ENCODE data around the gene ZSCAN21.

- TF ChIP-seq, protein P1, sequence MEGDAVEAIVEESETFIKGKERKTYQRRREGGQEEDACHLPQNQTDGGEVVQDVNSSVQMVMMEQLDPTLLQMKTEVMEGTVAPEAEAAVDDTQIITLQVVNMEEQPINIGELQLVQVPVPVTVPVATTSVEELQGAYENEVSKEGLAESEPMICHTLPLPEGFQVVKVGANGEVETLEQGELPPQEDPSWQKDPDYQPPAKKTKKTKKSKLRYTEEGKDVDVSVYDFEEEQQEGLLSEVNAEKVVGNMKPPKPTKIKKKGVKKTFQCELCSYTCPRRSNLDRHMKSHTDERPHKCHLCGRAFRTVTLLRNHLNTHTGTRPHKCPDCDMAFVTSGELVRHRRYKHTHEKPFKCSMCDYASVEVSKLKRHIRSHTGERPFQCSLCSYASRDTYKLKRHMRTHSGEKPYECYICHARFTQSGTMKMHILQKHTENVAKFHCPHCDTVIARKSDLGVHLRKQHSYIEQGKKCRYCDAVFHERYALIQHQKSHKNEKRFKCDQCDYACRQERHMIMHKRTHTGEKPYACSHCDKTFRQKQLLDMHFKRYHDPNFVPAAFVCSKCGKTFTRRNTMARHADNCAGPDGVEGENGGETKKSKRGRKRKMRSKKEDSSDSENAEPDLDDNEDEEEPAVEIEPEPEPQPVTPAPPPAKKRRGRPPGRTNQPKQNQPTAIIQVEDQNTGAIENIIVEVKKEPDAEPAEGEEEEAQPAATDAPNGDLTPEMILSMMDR (conservative IDR thresholded peaks at IDR 0.05; ENCODE audit: low read depth, low read length) = peak; percentile 21; the same call in 1 of the 2 replicates
- TF ChIP-seq EZH2 (IDR thresholded peaks at IDR 0.05; ENCODE audit: low read length, unreplicated experiment) = no peak
These were observed 60.1 kb downstream of the ZSCAN21 start for GRCh38 chr7:100109521-100110163.
